ENCODE data around the gene STK11. TPM values are rescaled to one million over a fixed set of nuclear protein-coding genes. Genes with fewer than 3 reads are reported as not detected.

The STK11 gene
- total RNA-seq, 2 donors from 2014 or later = 71.8 to 91.8 TPM

DNA sequence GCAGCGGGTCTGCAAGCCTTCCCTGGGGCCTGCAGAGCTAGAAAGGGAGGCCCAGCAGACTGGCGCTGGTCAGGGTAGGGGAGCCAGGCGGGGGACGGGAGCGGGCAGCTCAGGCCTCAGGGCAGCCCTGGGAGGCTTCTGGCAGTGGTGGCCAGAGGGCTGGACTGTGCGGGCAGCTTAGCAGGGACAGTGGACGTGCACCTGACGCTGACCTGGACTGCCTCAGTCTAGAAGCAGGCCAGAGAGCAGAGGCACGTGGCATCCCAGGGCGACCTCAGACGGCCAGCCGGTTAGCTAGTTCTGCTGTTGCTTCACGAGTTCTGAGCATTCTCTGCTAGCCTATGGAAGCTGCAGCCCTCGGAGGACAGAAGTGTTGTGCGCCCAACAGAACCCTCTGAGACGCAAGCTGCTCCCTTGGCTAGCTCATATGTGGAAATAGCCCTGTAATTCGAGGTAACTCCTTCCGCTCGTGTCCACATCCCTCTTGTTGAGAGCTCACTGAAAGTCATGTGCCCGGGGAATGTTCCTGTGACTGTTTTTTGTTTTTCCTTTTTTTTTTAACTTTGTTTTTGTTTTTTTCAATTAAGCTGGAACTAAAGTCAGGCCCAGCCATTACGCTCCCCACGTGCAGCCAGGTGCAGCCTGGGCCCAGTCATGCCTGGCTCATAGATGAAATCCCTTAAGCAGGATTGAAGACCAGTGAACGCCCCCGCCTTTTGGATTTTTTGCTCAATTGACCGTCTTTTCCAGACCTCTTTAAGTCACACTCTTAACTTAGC lies 67.9 kb downstream of the STK11 start:
- DNase-seq (no peak), ATAC-seq (no peak)
- intact Hi-C loops (cut with DNase I, micrococcal nuclease) = no loop called here

DNA sequence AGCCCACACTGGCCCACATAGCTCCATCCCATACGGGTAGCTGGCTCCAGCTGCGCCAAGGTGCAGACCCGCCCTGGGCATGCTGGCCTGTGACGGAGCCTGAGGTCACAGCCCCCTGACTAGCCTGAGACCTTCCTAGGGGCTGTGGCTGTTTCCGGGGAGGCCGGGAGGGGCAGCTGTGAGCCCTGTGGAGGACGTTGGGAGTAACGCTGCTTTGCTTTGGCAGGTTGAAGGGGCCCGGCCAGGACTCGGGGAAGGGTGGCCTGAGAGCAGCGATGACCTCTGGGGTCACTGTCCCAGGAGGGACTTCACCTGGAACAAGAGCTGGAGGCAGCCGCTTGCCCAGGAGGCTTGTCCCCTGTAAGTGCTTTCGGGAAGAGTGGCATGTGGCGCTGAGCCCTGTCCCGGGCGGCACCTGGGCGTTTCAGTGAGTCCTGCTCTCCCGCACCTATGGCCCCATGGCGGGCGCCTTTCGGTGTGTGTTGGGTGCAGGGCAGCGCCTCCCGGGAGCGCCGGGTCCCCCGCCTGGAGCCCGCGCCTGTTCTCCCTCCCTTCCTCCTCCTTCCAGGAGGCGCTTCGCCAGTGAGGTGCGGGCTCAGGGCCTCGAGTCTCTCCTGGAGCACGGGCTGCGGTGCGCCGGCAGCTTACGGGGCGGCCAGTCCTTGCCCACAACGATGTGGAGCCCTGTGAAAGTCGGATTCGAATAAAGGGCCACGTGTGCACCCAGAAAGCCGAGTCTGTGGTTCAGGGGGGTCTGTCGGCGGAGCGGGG lies 68.7 kb downstream of the STK11 start:
- intact Hi-C loops (cut with DNase I, micrococcal nuclease) = no loop called here
- DNase-seq (peak in 1 of 2 donors; percentile 34), ATAC-seq (no peak)

DNA sequence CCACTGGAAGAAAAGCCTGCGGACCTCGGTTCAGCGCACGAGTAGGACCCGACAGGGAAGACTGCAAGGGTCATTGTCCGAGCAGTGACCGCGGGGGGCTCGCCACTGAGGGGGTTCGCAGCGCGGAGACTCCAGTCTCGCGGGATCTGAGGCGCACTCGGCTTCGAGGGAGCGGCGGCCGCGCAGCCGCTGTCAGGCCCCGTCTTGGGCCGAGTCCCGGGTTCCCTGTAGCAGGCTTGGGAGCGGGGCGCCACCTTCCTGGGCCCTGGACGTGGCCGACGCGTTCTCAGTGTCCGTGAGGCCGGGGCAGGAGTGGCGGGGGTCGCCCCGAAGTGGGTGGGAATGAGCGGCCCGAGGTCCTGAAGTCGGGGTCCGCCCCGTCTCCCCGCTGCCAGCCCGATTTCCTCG lies 69.3 kb downstream of the STK11 start:
- no peak for ATAC-seq
- intact Hi-C loops (cut with DNase I, micrococcal nuclease) = no loop called here
- DNase-seq = peak in 1 of 2 donors; percentile 41

DNA sequence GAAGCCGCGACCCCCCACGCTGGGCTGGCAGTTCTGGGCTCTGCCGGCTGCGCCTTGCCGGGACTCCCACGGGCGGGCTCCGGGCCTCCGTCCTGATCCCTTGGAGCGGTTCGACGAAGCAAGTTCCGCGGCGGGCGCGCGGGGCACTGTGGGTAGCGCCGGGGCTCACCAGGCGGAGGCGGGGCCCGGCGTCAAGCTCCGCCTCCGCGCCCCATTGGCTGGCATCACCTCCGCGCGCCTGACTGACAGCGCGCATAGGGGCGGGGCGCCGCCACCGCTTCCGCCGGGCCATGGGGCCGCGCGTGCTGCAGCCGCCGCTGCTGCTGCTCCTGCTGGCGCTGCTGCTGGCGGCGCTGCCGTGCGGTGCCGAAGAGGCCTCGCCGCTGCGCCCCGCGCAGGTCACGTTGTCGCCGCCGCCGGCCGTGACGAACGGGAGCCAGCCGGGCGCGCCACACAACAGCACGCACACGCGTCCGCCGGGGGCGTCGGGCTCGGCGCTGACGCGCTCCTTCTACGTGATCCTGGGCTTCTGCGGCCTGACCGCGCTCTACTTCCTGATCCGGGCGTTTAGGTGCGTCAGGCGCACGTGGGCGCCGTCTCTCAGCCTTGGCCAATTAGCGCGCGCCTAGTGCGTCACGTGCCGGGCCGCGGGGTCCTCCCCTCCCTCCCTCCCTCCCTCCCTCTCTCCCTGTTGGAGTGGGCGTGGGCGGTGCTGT lies 69.8 kb downstream of the STK11 start, which contains the start of gene FAM174C:
FAM174C (plus strand) TSS at position 271 of the 716 bp plus-strand sequence; CDS start at position 291, 20 bp downstream.
- ATAC-seq (peak; percentile 73), DNase-seq (peak; percentile 96 to 98)
- intact Hi-C loops (cut with DNase I, micrococcal nuclease) = no loop called here

DNA sequence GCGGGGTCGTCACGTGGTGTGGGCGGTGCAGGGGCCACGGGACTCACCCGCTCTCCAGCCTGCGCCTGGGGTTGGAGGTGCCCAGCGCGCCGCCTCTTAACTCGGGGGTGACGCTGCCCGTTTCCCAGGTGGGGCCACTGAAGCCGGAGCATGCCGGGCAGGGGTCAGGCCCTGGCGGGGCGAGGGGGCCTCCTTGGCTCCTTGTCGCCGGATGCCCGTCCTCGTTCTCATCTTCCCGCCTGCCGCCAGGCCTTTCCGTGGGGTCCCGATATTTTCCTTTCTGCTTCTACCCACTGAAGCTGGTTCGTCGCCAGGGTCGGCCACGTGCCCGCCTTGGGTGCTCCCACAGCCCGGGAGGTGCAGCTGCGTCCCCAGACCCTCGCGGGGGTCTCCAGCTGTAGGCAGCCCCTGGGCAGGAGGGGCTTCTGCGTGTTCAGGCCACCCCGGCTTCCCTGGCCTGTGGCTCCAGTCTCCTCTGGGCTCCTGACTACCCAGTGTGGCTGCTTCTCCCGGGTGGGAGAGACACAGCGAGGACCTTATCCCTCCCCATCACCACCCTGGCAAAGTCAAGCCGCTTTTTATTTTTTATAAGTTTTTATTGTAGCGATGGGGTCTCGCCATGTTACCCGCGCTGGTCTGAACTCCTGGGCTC lies 70.5 kb downstream of the STK11 start:
- intact Hi-C loops (cut with DNase I, micrococcal nuclease) = no loop called here
- ATAC-seq (no peak), DNase-seq (no peak)

DNA sequence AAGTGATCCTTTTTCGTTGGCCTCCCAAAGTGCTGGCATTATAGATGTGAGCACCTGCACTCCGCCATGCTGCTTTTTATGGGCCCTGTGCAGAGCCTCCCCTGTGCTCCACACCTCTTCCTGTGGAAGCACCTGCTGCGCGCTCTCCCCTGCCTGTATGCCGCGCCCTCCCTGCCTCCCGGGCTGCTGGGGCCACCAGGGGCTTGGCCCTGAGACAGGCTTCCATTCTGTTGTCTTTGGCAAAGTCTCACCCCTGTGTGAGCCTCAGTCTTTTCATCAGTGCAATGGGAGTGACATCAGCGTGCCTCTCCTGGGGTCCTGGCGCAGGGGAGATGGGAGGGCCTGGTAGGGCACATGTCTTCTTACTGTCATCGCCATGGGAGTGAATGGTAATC lies 71.0 kb downstream of the STK11 start:
- intact Hi-C loops (cut with DNase I, micrococcal nuclease) = no loop called here
- DNase-seq = peak; percentile 72 to 79
- peak; percentile 55 for ATAC-seq

DNA sequence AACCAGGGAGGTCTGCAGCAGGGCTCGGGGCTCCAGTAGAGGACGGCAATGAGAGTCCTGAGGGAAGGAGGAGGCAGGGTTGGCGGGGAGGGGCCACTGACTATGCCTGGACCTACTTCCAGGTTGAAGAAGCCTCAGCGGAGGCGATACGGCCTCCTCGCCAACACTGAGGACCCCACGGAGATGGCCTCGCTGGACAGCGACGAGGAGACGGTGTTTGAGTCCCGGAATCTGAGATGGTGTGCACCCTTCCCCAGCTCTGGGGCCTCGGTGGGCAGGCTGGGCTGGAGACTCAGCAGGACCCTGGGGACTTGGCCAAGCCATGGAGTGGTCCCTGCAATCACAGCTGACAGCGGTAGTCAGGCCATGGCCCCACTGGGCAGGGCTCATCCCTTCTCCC lies 71.5 kb downstream of the STK11 start:
- intact Hi-C loops (cut with DNase I, micrococcal nuclease) = no loop called here
- ATAC-seq (no peak), DNase-seq (peak in 1 of 2 donors; percentile 41)

Other genes starting within 250 kb of the STK11 start
- gene WDR18, start 221.4 kb upstream of the STK11 start, total RNA-seq = 10 to 100 TPM; 21.5 to 28.1 TPM
- not detected for gene GRIN3B, start 205.4 kb upstream of the STK11 start, total RNA-seq
- gene TMEM259, start 184.7 kb upstream of the STK11 start, total RNA-seq = 100 to 1,000 TPM; 185 to 224 TPM
- not detected for gene RNU6-2, start 184.3 kb upstream of the STK11 start, total RNA-seq
- gene CNN2, start 179.2 kb upstream of the STK11 start, total RNA-seq = 100 to 1,000 TPM in 1 of 2 donors, 10 to 100 TPM in 1; 76.6 to 106 TPM
- 10 to 100 TPM; 23.3 to 35.1 TPM for gene ABCA7, start 165.7 kb upstream of the STK11 start, total RNA-seq
- 10 to 100 TPM; 37.9 to 47.2 TPM for gene ARHGAP45, start 138.6 kb upstream of the STK11 start, total RNA-seq
- 100 to 1,000 TPM; 116 to 141 TPM for gene POLR2E, start 110.4 kb upstream of the STK11 start, total RNA-seq
- gene GPX4, start 101.8 kb upstream of the STK11 start, total RNA-seq = 100 to 1,000 TPM; 162 to 176 TPM
- gene SBNO2, start 31.5 kb upstream of the STK11 start, total RNA-seq = 10 to 100 TPM; 58.6 to 71.9 TPM
- under 1 TPM; 0.21 to 0.50 TPM for gene CBARP, start 32.2 kb downstream of the STK11 start, total RNA-seq
- 100 to 1,000 TPM; 341 to 530 TPM for gene ATP5F1D, start 36.0 kb downstream of the STK11 start, total RNA-seq
- 100 to 1,000 TPM; 202 to 276 TPM for gene MIDN, start 42.8 kb downstream of the STK11 start, total RNA-seq
- 100 to 1,000 TPM; 220 to 267 TPM for gene CIRBP, start 63.6 kb downstream of the STK11 start, total RNA-seq
- gene FAM174C, start 69.8 kb downstream of the STK11 start, total RNA-seq = 10 to 100 TPM; 43.7 to 48.9 TPM
- gene EFNA2, start 80.1 kb downstream of the STK11 start, total RNA-seq = 10 to 100 TPM; 83.8 to 85.4 TPM
- 100 to 1,000 TPM; 141 to 178 TPM for gene NDUFS7, start 178.1 kb downstream of the STK11 start, total RNA-seq
- gene GAMT, start 195.8 kb downstream of the STK11 start, total RNA-seq = 1 to 10 TPM; 2.3 to 2.5 TPM
- gene DAZAP1, start 201.8 kb downstream of the STK11 start, total RNA-seq = 100 to 1,000 TPM in 1 of 2 donors, 10 to 100 TPM in 1; 82.1 to 106 TPM
- gene RPS15, start 232.6 kb downstream of the STK11 start, total RNA-seq = 100 to 1,000 TPM; 908 to 922 TPM
- gene APC2, start 244.3 kb downstream of the STK11 start, total RNA-seq = under 1 TPM; 0.18 to 0.56 TPM